RWPE1 (cell line): ENCODE measurements around the gene SLC44A1.
A peak's percentile ranks its signal among the peaks of the same experiment; 100 is the strongest.
"Not testable (repeated sequence)": the region's sequence is repeated elsewhere in the genome, so short reads cannot be mapped to it uniquely, and the experiment has no call there.

Experiments used
- CTCF ChIA-PET: fragments of 350-600 bp; sonication (Branson Sonifier 250); formaldehyde crosslinking; extraction: SDS; loops from one replicate; lab custom pipeline; 2021; lab: Yijun Ruan, JAX
- POLR2A ChIA-PET: fragments of 400-600 bp; formaldehyde crosslinking; extraction: SDS; loops from one replicate; lab custom pipeline; 2020; ENCODE audit warnings: antibody characterized with exemption; ENCODE audit not compliant: low non-redundant PET; lab: Yijun Ruan, JAX
- DNase-seq: peaks from one replicate; pipeline ENCODE4 v3.0.0; 2012; ENCODE audit warnings: low spot score
- H3K27ac ChIP-seq: fragments of 450-650 bp; 2 replicates; pipeline ENCODE4 v1.5.1; 2017
- TF ChIP-seq, protein P1 (sequence below): fragments of 450-650 bp; conservative IDR thresholded peaks from 2 replicates; pipeline ENCODE4 v1.5.1; 2017; ENCODE audit warnings: low read depth, mild to moderate bottlenecking

SLC44A1 gene

DNA sequence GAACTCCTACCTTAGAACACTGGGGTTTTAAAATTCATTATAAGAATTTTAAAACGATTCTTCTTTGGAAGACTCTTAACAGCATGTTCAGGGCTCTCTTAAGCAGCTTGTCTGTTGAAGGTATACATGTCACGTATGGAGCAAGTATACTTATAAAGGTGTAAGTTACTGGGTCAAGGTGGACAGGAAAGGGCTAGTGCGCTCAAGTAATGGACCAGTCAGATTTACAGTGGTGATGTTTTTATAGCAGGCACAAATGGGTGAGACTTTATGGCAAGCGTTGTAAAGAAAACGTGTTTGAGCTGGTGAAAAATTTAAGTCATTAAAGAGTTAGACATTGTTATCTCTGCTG is 7.9 kb downstream of the SLC44A1 start:
- TF ChIP-seq, protein P1, sequence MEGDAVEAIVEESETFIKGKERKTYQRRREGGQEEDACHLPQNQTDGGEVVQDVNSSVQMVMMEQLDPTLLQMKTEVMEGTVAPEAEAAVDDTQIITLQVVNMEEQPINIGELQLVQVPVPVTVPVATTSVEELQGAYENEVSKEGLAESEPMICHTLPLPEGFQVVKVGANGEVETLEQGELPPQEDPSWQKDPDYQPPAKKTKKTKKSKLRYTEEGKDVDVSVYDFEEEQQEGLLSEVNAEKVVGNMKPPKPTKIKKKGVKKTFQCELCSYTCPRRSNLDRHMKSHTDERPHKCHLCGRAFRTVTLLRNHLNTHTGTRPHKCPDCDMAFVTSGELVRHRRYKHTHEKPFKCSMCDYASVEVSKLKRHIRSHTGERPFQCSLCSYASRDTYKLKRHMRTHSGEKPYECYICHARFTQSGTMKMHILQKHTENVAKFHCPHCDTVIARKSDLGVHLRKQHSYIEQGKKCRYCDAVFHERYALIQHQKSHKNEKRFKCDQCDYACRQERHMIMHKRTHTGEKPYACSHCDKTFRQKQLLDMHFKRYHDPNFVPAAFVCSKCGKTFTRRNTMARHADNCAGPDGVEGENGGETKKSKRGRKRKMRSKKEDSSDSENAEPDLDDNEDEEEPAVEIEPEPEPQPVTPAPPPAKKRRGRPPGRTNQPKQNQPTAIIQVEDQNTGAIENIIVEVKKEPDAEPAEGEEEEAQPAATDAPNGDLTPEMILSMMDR: no peak
- ChIA-PET CTCF (interaction anchor here (0.6 kb wide), 1 partner anchor 168 kb away, joined by 3 read pairs; no protein-coding TSS in a partner anchor), POLR2A (no interaction called here)
- DNase-seq: no peak
- H3K27ac ChIP-seq: no peak overlapping the region

DNA sequence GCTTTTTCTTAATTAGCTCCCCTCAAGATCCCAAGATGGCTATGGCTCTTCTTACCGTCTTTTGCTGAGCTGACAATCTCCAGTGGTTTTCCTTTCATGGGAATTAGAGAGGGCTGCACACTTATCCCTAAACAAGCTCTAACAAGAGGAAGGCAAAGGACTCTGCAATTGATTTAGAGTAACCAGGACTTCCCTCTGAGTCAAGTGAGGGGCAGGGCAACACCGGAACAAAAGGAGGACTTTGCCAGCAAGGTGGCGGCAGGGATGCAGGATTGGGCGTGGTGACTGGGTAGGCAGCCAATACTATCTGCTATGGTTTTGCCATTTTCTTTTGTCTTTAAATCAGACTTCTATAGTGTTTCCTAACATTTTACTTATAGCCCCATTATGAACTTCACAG is 9.8 kb downstream of the SLC44A1 start:
- 0 out of 2 replicates have a peak overlapping the region, but pooled peaks have one; percentile 26 for H3K27ac ChIP-seq
- DNase-seq: peak; percentile 57
- POLR2A ChIA-PET: no interaction called here
- CTCF ChIA-PET: interaction anchor here (0.7 kb wide), 1 partner anchor 85 kb away, joined by 5 read pairs; no protein-coding TSS in a partner anchor
- TF ChIP-seq, protein P1: no peak

DNA sequence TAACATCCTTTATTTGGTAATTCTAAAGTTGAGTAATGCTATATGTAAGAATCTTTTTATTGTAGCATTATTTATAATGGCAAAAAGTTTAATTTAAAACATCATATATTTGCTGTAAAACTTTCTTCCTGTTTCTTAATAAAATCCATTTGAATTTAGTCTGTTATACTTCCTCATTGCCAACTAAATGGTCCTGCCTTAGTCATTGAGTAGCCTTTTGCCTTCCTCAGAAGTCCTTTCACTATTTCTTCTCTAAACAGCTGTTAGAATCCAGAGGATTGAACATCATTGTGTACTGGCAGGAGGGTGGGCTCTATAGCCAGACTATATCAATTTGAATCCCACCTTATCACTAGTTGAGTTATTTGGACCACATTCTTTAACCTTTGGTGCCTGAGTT is 11.0 kb downstream of the SLC44A1 start:
- ChIA-PET POLR2A (no interaction called here), CTCF (no interaction called here)
- DNase-seq: no peak
- TF ChIP-seq, protein P1: no peak
- H3K27ac ChIP-seq: no peak overlapping the region

DNA sequence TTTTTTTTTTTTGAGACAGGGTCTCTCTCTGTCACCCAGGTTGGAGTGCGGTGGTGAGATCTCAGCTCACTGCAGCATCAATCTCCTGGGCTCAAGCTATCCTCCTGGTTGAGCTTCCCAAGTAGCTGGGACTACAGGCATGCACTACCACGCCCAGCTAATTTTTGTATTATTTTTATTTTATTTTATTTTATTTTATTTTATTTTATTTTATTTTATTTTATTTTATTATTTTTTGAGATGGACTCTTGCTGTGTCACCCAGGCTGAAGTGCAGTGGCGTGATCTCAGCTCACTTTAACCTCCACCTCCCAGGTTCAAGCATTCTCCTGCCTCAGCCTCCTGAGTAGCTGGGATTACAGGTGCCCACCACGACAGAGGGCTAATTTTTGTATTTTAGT is 12.1 kb downstream of the SLC44A1 start:
- H3K27ac ChIP-seq, POLR2A ChIA-PET, DNase-seq: not testable (repeated sequence)
- CTCF ChIA-PET: interaction anchor here (0.6 kb wide), 1 partner anchor 129 kb away, joined by 3 read pairs; no protein-coding TSS in a partner anchor

DNA sequence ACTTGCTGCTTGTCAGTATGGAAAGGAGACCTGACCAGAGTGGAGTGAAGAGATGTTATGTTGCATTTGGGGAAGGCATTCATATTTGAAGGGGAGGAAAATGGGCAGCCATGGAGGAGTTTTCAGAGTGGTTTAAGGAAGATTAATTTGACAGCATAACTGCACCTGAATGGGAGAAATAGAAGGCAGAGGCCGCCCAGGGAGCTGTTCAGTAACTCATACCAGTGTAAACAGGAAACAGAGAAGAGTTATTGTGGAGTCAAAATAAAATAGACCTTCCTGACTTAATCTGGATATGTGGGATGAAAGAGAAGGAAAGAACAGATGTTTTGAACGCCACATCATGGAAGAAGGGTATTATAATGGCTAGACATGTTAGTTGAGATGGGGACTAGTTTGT is 13.4 kb downstream of the SLC44A1 start:
- no peak for DNase-seq
- ChIA-PET POLR2A (no interaction called here), CTCF (no interaction called here)
- H3K27ac ChIP-seq: no peak overlapping the region
- TF ChIP-seq, protein P1: no peak

DNA sequence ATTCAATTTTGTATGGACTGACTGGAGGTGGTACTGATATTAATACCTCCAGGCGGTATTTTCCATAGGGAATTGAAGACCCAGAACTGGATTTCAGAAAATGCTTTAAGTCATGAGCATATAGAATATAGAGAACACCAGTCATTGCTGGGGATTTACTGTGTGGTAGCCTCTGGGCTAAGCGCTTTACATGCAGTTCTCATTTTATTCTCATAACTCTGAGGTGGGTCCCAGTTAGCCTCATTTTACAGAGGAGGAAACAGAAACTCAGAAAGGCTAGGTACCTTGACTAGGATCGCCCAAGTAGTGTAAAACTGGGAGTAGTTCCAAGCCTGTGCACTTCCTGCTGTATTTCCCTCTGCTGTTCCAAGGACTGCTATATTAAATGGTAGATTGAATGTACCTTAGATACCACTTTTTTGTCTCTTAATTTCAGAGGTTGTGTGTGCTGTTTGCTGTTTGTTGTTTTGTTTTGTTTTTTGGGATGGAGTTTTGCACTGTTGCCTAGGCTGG is 13.8 kb downstream of the SLC44A1 start:
- DNase-seq: no peak
- TF ChIP-seq, protein P1: no peak
- H3K27ac ChIP-seq: no peak overlapping the region
- ChIA-PET CTCF (no interaction called here), POLR2A (no interaction called here)

DNA sequence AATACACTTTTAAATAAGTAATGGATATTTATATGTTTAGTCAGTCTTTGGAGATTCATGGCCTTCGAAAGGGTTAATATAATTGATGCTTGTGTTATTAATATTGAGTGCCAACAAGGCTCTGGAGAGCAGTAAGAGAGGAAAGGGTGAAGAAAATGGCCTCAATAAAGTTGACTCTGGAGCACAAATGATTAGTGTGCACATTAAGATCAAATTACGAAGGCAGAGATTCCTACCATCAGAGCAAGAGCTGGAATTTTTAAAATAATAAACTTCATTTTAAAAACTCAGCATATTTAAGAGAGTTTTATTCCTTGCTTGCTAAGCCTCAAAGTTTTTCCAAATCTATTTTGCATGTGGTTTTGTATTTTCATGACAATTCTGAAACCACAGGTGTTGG is 14.8 kb downstream of the SLC44A1 start:
- CTCF ChIA-PET: no interaction called here
- TF ChIP-seq, protein P1: no peak
- no peak overlapping the region for H3K27ac ChIP-seq
- no peak for DNase-seq
- POLR2A ChIA-PET: no interaction called here
